Measurements from ENCODE around the gene CRHR2. TPM values are rescaled to one million over a fixed set of nuclear protein-coding genes. Genes with fewer than 3 reads are reported as not detected.

Gene CRHR2
- total and polyA plus RNA-seq, 5 donors = 0.45 to 0.46 TPM; not detected in 3

- H3K27me3 ChIP-seq (ENCODE audit: control insufficient read depth, insufficient read depth) = no peaks in the 10 kb centered on the region
- ATAC-seq = peak; percentile 34 to 56
- intact Hi-C loops (cut with DNase I) = no loop called here
- no peak for DNase-seq
- H3K27ac ChIP-seq (ENCODE audit: low read length) = no peak overlapping the region
- WGBS = 67% methylated on average over 6 of the region's 6 CpGs
- H3K4me1 ChIP-seq (ENCODE audit: control insufficient read depth, insufficient read depth, low read length) = peaks cover 3% of the 10 kb centered on the region
- H3K4me3 ChIP-seq (ENCODE audit: low read length) = no peak overlapping the region
- H3K9me3 ChIP-seq (ENCODE audit: control insufficient read depth, low read length) = no peaks in the 10 kb centered on the region
Measured at GRCh38 chr7:30694218-30694745, 12.0 kb upstream of the CRHR2 start.

GRCh38 chr7:30692882-30693281 is 10.6 kb upstream of the CRHR2 start:
- Histone ChIP-seq H3K4me3 (ENCODE audit: low read length) (no peak overlapping the region), H3K4me1 (ENCODE audit: control insufficient read depth, insufficient read depth, low read length) (peaks cover 3% of the 10 kb centered on the region), H3K9me3 (ENCODE audit: control insufficient read depth, low read length) (no peaks in the 10 kb centered on the region), H3K27ac (ENCODE audit: low read length) (no peak overlapping the region), H3K27me3 (ENCODE audit: control insufficient read depth, insufficient read depth) (no peaks in the 10 kb centered on the region)
- 78% methylated on average over 4 of the region's 4 CpGs for WGBS
- DNase-seq (no peak), ATAC-seq (no peak)
- intact Hi-C loops (cut with DNase I) = no loop called here

GRCh38 chr7:30692438-30692837 is 10.2 kb upstream of the CRHR2 start:
- no peak for DNase-seq
- Histone ChIP-seq H3K4me1 (ENCODE audit: control insufficient read depth, insufficient read depth, low read length) (peaks cover 3% of the 10 kb centered on the region), H3K27ac (ENCODE audit: low read length) (no peak overlapping the region), H3K4me3 (ENCODE audit: low read length) (no peak overlapping the region), H3K27me3 (ENCODE audit: control insufficient read depth, insufficient read depth) (no peaks in the 10 kb centered on the region), H3K9me3 (ENCODE audit: control insufficient read depth, low read length) (no peaks in the 10 kb centered on the region)
- intact Hi-C loops (cut with DNase I) = no loop called here
- no peak for ATAC-seq
- WGBS = 89% methylated on average over 10 of the region's 10 CpGs

GRCh38 chr7:30690011-30690410 is 7.8 kb upstream of the CRHR2 start:
- peaks cover 3% of the 10 kb centered on the region for H3K4me1 ChIP-seq (ENCODE audit: control insufficient read depth, insufficient read depth, low read length)
- H3K9me3 ChIP-seq (ENCODE audit: control insufficient read depth, low read length) = no peaks in the 10 kb centered on the region
- no peaks in the 10 kb centered on the region for H3K27me3 ChIP-seq (ENCODE audit: control insufficient read depth, insufficient read depth)
- ATAC-seq (no peak), DNase-seq (no peak)
- intact Hi-C loops (cut with DNase I) = no loop called here
- H3K4me3 ChIP-seq (ENCODE audit: low read length) = no peak overlapping the region
- WGBS = 91% methylated on average over 7 of the region's 7 CpGs
- H3K27ac ChIP-seq (ENCODE audit: low read length) = no peak overlapping the region

GRCh38 chr7:30688718-30689221 is 6.5 kb upstream of the CRHR2 start:
- ATAC-seq = peak in 1 of 2 donors; percentile 27
- intact Hi-C loops (cut with DNase I) = no loop called here
- H3K27ac ChIP-seq (ENCODE audit: low read length) = no peak overlapping the region

GRCh38 chr7:30687604-30688003 is 5.3 kb upstream of the CRHR2 start:
- H3K9me3 ChIP-seq (ENCODE audit: control insufficient read depth, low read length) = no peaks in the 10 kb centered on the region
- 76% methylated on average over 6 of the region's 6 CpGs for WGBS
- H3K4me1 ChIP-seq (ENCODE audit: control insufficient read depth, insufficient read depth, low read length) = no peaks in the 10 kb centered on the region
- no peak overlapping the region for H3K27ac ChIP-seq (ENCODE audit: low read length)
- no peak for DNase-seq
- no peak overlapping the region for H3K4me3 ChIP-seq (ENCODE audit: low read length)
- intact Hi-C loops (cut with DNase I) = no loop called here
- ATAC-seq = no peak
- H3K27me3 ChIP-seq (ENCODE audit: control insufficient read depth, insufficient read depth) = no peaks in the 10 kb centered on the region

More at GRCh38 chr7:30688718-30689221, 6.5 kb upstream of the CRHR2 start:
- no peaks in the 10 kb centered on the region for H3K9me3 ChIP-seq (ENCODE audit: control insufficient read depth, low read length)
- no peaks in the 10 kb centered on the region for H3K27me3 ChIP-seq (ENCODE audit: control insufficient read depth, insufficient read depth)
- H3K4me3 ChIP-seq (ENCODE audit: low read length) = no peak overlapping the region
- 54% methylated on average over 5 of the region's 5 CpGs for WGBS
- DNase-seq = no peak
- no peaks in the 10 kb centered on the region for H3K4me1 ChIP-seq (ENCODE audit: control insufficient read depth, insufficient read depth, low read length)

- ATAC-seq = no peak
- H3K27me3 ChIP-seq (ENCODE audit: control insufficient read depth, insufficient read depth) = no peaks in the 10 kb centered on the region
- H3K9me3 ChIP-seq (ENCODE audit: control insufficient read depth, low read length) = no peaks in the 10 kb centered on the region
- no peak for DNase-seq
- no peak overlapping the region for H3K27ac ChIP-seq (ENCODE audit: low read length)
- H3K4me3 ChIP-seq (ENCODE audit: low read length) = no peak overlapping the region
- 48% methylated on average over 2 of the region's 2 CpGs for WGBS
- intact Hi-C loops (cut with DNase I) = loop anchor here in 1 of 4 donors (5.0 kb wide), 1 partner anchor 58 kb away; no protein-coding TSS in a partner anchor
- H3K4me1 ChIP-seq (ENCODE audit: control insufficient read depth, insufficient read depth, low read length) = no peaks in the 10 kb centered on the region
Measured at GRCh38 chr7:30684351-30684750, 2.1 kb upstream of the CRHR2 start.

- no peak overlapping the region for H3K4me3 ChIP-seq (ENCODE audit: low read length)
Measured at GRCh38 chr7:30683816-30684215, 1.6 kb upstream of the CRHR2 start.

GRCh38 chr7:30683306-30683705 is 1.1 kb upstream of the CRHR2 start:
- H3K27me3 ChIP-seq (ENCODE audit: control insufficient read depth, insufficient read depth) = no peaks in the 10 kb centered on the region
- H3K4me3 ChIP-seq (ENCODE audit: low read length) = no peak overlapping the region
- no peaks in the 10 kb centered on the region for H3K4me1 ChIP-seq (ENCODE audit: control insufficient read depth, insufficient read depth, low read length)
- no peaks in the 10 kb centered on the region for H3K9me3 ChIP-seq (ENCODE audit: control insufficient read depth, low read length)
- intact Hi-C loops (cut with DNase I) = loop anchor here in 1 of 4 donors (5.0 kb wide), 1 partner anchor 59 kb away; no protein-coding TSS in a partner anchor
- no peak overlapping the region for H3K27ac ChIP-seq (ENCODE audit: low read length)
- no peak for DNase-seq
- ATAC-seq = no peak
- WGBS = 88% methylated on average over 5 of the region's 5 CpGs

More at GRCh38 chr7:30683816-30684215, 1.6 kb upstream of the CRHR2 start:
- ATAC-seq (no peak), DNase-seq (no peak)
- H3K27ac ChIP-seq (ENCODE audit: low read length) = no peak overlapping the region
- no peaks in the 10 kb centered on the region for H3K27me3 ChIP-seq (ENCODE audit: control insufficient read depth, insufficient read depth)
- WGBS = 82% methylated on average over 3 of the region's 3 CpGs
- intact Hi-C loops (cut with DNase I) = loop anchor here in 1 of 4 donors (5.0 kb wide), 1 partner anchor 58 kb away; no protein-coding TSS in a partner anchor
- no peaks in the 10 kb centered on the region for H3K4me1 ChIP-seq (ENCODE audit: control insufficient read depth, insufficient read depth, low read length)
- H3K9me3 ChIP-seq (ENCODE audit: control insufficient read depth, low read length) = no peaks in the 10 kb centered on the region

GRCh38 chr7:30681815-30682211 is 443 bp downstream of the CRHR2 start:
- DNase-seq (no peak), ATAC-seq (peak; percentile 19 to 33)
- Histone ChIP-seq H3K9me3 (ENCODE audit: control insufficient read depth, low read length) (no peaks in the 10 kb centered on the region), H3K27me3 (ENCODE audit: control insufficient read depth, insufficient read depth) (no peaks in the 10 kb centered on the region), H3K4me1 (ENCODE audit: control insufficient read depth, insufficient read depth, low read length) (no peaks in the 10 kb centered on the region), H3K4me3 (ENCODE audit: low read length) (peak overlapping the region; percentile 57), H3K27ac (ENCODE audit: low read length) (no peak overlapping the region)
- WGBS = 1% methylated on average over 40 of the region's 40 CpGs
- intact Hi-C loops (cut with DNase I) = loop anchor here in 1 of 4 donors (5.0 kb wide), 1 partner anchor 60 kb away; no protein-coding TSS in a partner anchor

- no peaks in the 10 kb centered on the region for H3K9me3 ChIP-seq (ENCODE audit: control insufficient read depth, low read length)
- ATAC-seq = no peak
- WGBS = 14% methylated on average over 16 of the region's 16 CpGs
- H3K4me3 ChIP-seq (ENCODE audit: low read length) = peak overlapping the region; percentile 57
- DNase-seq = no peak
- H3K27me3 ChIP-seq (ENCODE audit: control insufficient read depth, insufficient read depth) = no peaks in the 10 kb centered on the region
- no peaks in the 10 kb centered on the region for H3K4me1 ChIP-seq (ENCODE audit: control insufficient read depth, insufficient read depth, low read length)
- no peak overlapping the region for H3K27ac ChIP-seq (ENCODE audit: low read length)
- intact Hi-C loops (cut with DNase I) = loop anchor here in 1 of 4 donors (5.0 kb wide), 1 partner anchor 61 kb away; no protein-coding TSS in a partner anchor
Measured at GRCh38 chr7:30681331-30681797, 892 bp downstream of the CRHR2 start.
